ENCODE results near the gene GALNT10. TPM values are rescaled to one million over a fixed set of nuclear protein-coding genes. Genes with fewer than 3 reads are reported as not detected.

The GALNT10 gene
- total RNA-seq, 1 experiment from 2014 or later, result 68.2 TPM

- Mint-ChIP-seq H3K4me1 (ENCODE audit: low read depth, unreplicated experiment) (peaks cover 7% of the 10 kb centered on the region), H3K9me3 (ENCODE audit: low read depth, unreplicated experiment) (no peaks in the 10 kb centered on the region), H3K27me3 (ENCODE audit: unreplicated experiment) (no peaks in the 10 kb centered on the region), H3K4me3 (ENCODE audit: low read depth, unreplicated experiment) (no peak overlapping the region), H3K36me3 (ENCODE audit: insufficient read depth, unreplicated experiment) (peaks cover 5% of the 10 kb centered on the region), H3K27ac (ENCODE audit: unreplicated experiment) (no peak overlapping the region)
- BruUV-seq (replicated peaks), result no TSS peak
- no peak for DNase-seq
- no peak for TF ChIP-seq CTCF (IDR thresholded peaks at IDR 0.05; ENCODE audit: unreplicated experiment)
- intact Hi-C loops (cut with micrococcal nuclease; ENCODE audit: unreplicated experiment), result no loop called here
- CTCF ChIA-PET, result interaction anchor here (0.6 to 1.2 kb wide), 2 partner anchors 9 to 15 kb away, joined by 3 read pairs; no protein-coding TSS in a partner anchor
Measured at GRCh38 chr5:154209591-154210081, 19.1 kb downstream of the GALNT10 start.

DNA sequence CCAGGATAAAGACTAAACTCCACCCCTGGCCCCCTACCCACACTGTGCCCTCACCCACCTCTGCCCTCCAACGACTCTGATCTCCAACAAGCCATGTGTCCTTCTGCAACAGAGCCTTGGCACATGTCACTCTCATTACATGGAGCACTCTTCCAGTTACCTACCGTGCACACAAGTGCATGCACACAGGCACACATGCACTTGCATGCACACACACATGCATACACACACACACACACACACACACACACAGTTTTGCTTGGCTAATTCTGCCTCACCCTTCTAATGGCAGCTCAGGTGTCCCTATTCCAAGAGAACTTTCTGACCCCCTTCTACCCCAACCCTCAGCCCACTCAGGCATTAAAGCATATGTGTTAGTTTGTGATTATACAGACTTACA is 19.6 kb downstream of the GALNT10 start:
- intact Hi-C loops (cut with micrococcal nuclease; ENCODE audit: unreplicated experiment), result no loop called here
- no peak for DNase-seq
- BruUV-seq (replicated peaks), result no TSS peak
- Mint-ChIP-seq H3K4me3 (ENCODE audit: low read depth, unreplicated experiment) (no peak overlapping the region), H3K27ac (ENCODE audit: unreplicated experiment) (no peak overlapping the region), H3K36me3 (ENCODE audit: insufficient read depth, unreplicated experiment) (peaks cover 5% of the 10 kb centered on the region), H3K9me3 (ENCODE audit: low read depth, unreplicated experiment) (no peaks in the 10 kb centered on the region), H3K4me1 (ENCODE audit: low read depth, unreplicated experiment) (peaks cover 10% of the 10 kb centered on the region), H3K27me3 (ENCODE audit: unreplicated experiment) (no peaks in the 10 kb centered on the region)
- TF ChIP-seq CTCF (IDR thresholded peaks at IDR 0.05; ENCODE audit: unreplicated experiment), result no peak
- CTCF ChIA-PET, result no interaction called here

GRCh38 chr5:154211641-154212390 is 21.3 kb downstream of the GALNT10 start:
- no peaks in the 10 kb centered on the region for H3K9me3 Mint-ChIP-seq (ENCODE audit: low read depth, unreplicated experiment)
- CTCF ChIA-PET, result interaction anchor here (0.5 to 0.6 kb wide), 2 partner anchors 45 to 528 kb away, joined by 3 to 5 read pairs; no protein-coding TSS in a partner anchor
- intact Hi-C loops (cut with micrococcal nuclease; ENCODE audit: unreplicated experiment), result no loop called here
- H3K4me1 Mint-ChIP-seq (ENCODE audit: low read depth, unreplicated experiment), result peaks cover 10% of the 10 kb centered on the region
- H3K27me3 Mint-ChIP-seq (ENCODE audit: unreplicated experiment), result no peaks in the 10 kb centered on the region
- no peak for TF ChIP-seq CTCF (IDR thresholded peaks at IDR 0.05; ENCODE audit: unreplicated experiment)
- H3K36me3 Mint-ChIP-seq (ENCODE audit: insufficient read depth, unreplicated experiment), result peaks cover 5% of the 10 kb centered on the region
- DNase-seq, result no peak
- H3K27ac Mint-ChIP-seq (ENCODE audit: unreplicated experiment), result no peak overlapping the region
- no TSS peak for BruUV-seq (replicated peaks)
- no peak overlapping the region for H3K4me3 Mint-ChIP-seq (ENCODE audit: low read depth, unreplicated experiment)

- Mint-ChIP-seq H3K4me1 (ENCODE audit: low read depth, unreplicated experiment) (peaks cover 10% of the 10 kb centered on the region), H3K4me3 (ENCODE audit: low read depth, unreplicated experiment) (no peak overlapping the region), H3K9me3 (ENCODE audit: low read depth, unreplicated experiment) (no peaks in the 10 kb centered on the region), H3K27ac (ENCODE audit: unreplicated experiment) (no peak overlapping the region), H3K36me3 (ENCODE audit: insufficient read depth, unreplicated experiment) (peaks cover 5% of the 10 kb centered on the region), H3K27me3 (ENCODE audit: unreplicated experiment) (no peaks in the 10 kb centered on the region)
- TF ChIP-seq CTCF (IDR thresholded peaks at IDR 0.05; ENCODE audit: unreplicated experiment), result no peak
- CTCF ChIA-PET, result interaction anchor here (0.5 to 1.0 kb wide), 3 partner anchors 8 to 495 kb away, joined by 3 read pairs; no protein-coding TSS in a partner anchor
- BruUV-seq (replicated peaks), result no TSS peak
- no peak for DNase-seq
- intact Hi-C loops (cut with micrococcal nuclease; ENCODE audit: unreplicated experiment), result no loop called here
Measured at GRCh38 chr5:154213592-154213991, 23.1 kb downstream of the GALNT10 start.
